Ovary (tissue), 3 donors: ENCODE results near the gene MED13.

ENCODE experiments used
- EP300 ChIP-seq: sonication (generic); formaldehyde crosslinking; IDR thresholded peaks from one replicate; pipeline ENCODE4 v1.6.1; 2017; ENCODE audit warnings: antibody characterized with exemption
- POLR2A ChIP-seq: fragments of 450-650 bp; IDR thresholded peaks from one replicate; pipeline ENCODE4 v1.6.1; 2017; ENCODE audit warnings: antibody characterized with exemption, mild to moderate bottlenecking, moderate library complexity
- TF ChIP-seq, protein P1 (sequence below), 3 donors: fragments of 450-650 bp in 2 of 3; fragments of 200-600 bp in 1 of 3; IDR thresholded peaks; one replicate each; pipeline versions ENCODE4 v1.5.1 to v1.8.0; 2016 to 2022; ENCODE audit warnings: antibody characterized with exemption in 3 of 3, mild to moderate bottlenecking in 1 of 3
- donor health status: DM: no; HTN: no; CAD: no.

DNA sequence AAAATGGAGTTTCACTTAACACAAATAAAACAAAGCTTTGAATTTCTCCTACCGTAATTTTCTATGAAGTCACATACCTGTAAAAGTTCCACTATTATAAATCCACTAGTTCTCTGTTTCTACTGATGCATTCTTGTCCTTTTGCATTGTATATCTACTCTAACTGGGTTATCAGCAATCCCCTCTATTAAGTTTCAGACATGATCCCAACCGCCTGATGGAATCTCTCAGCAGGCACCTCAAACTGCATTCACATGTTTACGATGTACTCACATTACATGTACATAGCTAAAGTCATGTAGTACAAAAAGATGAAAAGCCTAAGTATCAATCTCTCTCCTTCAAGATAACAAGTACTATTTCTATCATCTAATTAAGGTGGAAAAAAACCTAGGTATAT is 64.9 kb downstream of the MED13 start:
- TF ChIP-seq, protein P1, sequence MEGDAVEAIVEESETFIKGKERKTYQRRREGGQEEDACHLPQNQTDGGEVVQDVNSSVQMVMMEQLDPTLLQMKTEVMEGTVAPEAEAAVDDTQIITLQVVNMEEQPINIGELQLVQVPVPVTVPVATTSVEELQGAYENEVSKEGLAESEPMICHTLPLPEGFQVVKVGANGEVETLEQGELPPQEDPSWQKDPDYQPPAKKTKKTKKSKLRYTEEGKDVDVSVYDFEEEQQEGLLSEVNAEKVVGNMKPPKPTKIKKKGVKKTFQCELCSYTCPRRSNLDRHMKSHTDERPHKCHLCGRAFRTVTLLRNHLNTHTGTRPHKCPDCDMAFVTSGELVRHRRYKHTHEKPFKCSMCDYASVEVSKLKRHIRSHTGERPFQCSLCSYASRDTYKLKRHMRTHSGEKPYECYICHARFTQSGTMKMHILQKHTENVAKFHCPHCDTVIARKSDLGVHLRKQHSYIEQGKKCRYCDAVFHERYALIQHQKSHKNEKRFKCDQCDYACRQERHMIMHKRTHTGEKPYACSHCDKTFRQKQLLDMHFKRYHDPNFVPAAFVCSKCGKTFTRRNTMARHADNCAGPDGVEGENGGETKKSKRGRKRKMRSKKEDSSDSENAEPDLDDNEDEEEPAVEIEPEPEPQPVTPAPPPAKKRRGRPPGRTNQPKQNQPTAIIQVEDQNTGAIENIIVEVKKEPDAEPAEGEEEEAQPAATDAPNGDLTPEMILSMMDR (IDR thresholded peaks at IDR 0.05) = no peak
- TF ChIP-seq POLR2A = no peak
- TF ChIP-seq EP300 = no peak
